GM21367 (cell line): ENCODE data around the gene SOX18.

Source experiments
- ATAC-seq: cut with Tn5 transposase; IDR thresholded peaks from one replicate; pipeline ENCODE4 v1.9.1; 2021; ENCODE audit not compliant: unreplicated experiment

SOX18 gene

DNA sequence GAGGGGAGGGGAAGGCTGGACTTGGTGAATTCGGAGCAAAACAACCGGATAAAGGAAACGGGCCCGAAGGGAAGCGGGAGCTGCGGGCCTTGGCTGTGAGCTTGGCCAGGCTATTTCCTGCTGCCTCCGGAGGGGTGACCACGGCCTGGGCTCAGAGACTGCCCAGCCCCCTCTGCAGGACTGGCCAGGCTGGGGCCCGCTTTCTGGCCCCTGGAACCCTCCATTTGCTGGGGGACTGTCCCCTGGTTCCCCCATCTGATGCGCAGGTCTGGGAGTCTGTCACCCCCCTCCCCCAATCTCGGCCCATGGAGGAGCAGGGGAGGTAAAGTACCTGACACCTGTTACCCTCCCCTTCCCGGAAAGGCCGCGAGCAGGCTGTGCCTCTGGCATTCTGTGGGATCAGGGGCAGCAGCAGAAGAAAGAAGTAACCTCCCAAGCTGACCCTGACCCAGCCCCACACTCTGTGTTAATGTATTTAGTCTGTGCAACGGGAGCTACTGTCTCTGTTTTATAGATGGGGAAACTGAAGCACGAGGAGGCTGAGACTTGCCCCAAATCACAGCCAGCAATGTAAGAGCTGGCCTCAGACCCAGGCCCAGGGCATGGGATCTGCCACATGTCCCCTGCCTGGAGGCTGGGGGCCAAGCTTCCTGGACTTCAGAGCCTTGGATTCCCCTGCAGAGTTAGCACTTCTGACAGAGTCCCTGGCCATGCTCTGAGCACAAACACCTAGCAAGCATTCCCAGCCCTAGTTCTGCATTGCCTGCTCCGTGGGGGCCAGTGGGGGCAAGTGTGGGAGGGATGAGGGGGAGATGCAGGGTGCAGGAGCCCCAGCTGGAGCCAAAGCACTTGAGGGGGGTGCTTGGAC, 9.9 kb downstream of the SOX18 start:
- no peak for ATAC-seq

- ATAC-seq: peak; percentile 37
Measured at GRCh38 chr20:64038565-64039292, 10.7 kb downstream of the SOX18 start.

DNA sequence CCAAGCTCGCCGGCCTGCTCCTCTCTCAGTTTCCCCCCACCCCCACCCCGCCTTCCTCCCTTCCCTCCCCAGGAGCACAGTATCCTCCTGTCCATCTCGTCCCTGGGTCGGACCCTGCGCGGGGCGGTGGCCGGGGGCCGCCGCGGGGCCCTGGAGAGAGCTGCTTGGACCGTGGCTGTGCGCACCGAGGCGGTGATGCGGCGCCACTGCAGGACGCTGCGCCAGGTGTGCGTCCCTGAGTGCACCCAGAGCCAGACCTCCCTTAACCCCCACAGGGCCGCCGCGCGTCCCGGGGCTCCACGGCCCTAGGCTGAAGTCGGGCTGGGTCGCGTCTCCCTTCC, 11.2 kb downstream of the SOX18 start:
- ATAC-seq: peak; percentile 13

DNA sequence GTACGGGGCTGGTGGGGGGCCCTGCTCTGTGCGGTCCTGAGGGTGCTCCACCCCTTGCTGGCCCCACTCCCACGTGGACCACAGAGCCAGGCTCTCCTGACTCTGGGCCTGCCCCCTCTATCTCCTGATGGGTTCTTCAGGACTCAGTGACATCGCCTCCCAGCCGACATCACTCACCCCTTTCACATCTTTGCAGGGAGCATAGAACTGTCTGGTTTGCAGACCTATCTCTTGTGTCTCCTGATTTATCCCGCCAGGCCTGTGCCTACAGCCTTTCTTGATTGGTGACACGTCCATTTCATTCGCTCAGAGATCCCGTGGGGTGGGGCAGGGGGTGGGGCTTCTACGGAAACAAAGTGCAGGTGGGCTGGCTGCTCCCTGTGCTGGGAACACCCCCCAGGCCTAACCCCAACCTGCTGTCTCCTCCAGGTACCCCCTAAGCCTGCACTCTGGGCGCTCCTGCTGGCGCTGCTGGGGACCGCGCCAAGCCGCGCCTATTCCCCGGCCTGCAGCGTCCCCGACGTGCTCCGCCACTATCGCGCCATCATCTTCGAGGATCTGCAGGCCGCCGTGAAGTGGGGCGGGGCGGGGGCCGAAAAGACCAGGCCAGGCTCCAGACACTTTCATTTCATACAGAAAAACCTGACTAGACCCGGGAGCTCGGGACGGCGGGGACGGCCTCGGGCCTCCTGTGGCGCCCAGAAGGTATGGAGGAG, 11.8 kb downstream of the SOX18 start:
- ATAC-seq: no peak

DNA sequence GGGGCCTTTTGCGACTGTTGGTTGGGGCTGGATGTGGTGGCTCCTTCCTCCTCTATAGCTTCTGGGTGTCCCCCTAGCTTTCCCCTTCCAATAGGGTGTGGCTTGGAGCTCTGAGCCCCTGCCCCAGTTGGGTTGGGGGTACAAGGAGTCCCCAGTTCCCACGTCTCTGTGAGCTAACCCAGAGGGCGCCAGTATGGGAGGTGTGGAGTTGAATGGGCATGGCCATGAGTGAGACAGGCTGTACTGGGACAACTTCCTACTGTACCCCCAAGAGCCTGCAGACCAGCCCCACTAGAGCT, 12.3 kb downstream of the SOX18 start:
- no peak for ATAC-seq

GRCh38 chr20:64036346-64037198, 12.9 kb downstream of the SOX18 start:
- ATAC-seq: no peak

DNA sequence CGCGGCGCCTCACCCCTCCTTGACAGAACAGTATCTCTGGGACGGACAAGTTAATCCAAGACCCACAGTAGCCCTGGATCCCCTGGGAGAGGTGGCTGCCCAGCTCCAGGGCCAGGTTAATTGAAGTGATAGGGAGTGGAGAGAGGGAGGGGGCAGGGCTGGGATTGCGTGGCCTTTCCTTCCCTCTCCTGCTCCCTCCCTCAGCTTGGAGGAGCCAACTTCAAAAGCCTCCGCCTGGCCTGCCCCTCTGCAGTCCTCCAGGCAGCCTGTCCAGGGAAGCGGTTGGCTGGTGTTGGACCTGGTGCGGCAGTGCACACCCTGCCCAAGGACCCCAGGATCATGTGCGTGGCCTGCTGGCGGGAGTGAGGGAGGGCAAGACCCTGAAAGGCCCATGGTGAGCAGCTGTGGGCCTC, 13.5 kb downstream of the SOX18 start, which contains the start of gene C20orf204:
C20orf204 (plus strand) TSS at position 250 of the 413 bp plus-strand sequence; CDS start at position 392, 142 bp downstream.
- no peak for ATAC-seq

GRCh38 chr20:64035066-64035932, 14.1 kb downstream of the SOX18 start:
- no peak for ATAC-seq

DNA sequence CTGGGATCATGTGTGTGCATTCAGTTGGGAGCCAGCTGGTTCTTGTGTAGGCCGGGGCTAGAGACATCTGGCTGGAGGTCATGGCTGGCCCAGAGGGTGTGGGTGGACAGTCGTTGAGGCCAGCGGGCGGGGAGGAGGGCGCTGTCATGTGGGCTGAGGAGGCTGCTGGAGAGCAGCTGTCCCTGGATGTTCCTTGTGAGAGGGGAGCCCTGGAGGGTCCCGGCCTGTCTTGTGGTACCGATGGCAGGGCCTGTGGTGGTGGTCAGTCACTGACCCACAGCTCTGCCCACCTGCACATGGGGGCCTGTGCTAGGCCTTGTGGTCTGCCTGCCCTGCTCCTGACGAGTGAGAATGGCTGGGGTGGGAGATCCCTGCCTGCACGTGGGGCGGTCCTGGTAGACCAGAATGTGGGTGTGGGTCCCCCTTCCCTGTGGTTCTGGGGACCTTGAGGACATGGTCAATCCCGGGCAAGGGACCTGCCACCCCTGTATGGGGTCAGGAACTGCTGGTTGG, 15.4 kb downstream of the SOX18 start:
- ATAC-seq: no peak

GRCh38 chr20:64032706-64033624, 16.5 kb downstream of the SOX18 start:
- ATAC-seq: no peak

DNA sequence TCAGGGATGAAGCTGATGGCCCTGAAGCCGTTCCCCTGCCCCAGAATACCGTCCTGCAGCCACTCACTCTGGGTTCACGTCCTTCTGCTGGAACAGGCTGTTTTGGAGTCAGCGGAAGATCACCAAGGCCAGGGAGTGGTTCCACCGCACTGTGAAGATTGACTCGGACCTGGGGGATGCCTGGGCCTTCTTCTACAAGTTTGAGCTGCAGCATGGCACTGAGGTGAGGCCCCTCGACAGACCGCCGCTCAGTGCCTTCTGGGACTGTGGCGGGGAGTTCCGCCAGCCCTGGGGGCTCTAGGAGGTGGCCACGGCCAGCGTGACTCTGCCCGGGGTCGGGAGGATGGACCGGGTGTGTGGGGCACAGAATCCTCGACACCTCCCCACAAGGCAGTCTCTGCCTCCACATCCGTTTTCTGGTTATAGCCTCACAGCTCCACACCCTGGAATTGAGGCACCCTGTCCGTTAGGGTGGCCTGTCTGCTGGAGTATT, 17.6 kb downstream of the SOX18 start:
- no peak for ATAC-seq

DNA sequence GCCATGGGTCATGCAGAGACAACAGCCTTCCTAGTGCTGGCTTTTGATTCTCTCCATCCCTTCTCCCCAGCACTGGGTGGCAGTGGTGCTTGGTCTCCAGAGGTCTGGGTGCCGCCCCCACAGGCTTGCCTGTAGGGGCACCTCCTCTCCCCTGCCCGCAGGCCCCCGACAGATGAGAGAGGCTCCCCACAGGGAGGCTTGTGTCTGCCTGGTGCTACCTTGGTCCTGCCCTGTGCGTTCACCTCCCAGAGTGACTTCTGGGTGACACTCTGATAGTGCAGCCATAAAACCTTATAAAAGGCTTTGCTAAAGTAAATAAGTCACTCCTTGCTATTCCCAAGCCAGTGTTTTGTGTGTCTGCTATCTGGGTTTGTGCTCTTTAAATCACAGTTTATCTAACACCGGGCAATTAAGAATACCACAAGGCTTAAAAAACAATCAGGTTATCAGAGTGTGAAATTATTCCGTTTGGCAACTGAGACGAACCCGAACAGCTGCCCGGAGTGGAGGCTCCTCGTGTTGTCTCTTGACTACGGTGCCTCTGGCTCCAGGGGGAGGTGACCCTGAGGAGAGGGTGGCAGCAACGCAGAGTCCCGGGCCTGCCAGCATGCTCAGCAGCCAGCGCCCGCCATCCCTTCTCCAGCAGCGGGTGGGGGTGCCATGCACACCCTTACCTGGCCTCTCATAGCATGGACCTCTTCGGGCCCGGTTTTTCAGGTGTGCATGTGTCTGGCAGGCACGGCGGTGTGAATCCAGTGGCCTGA, 18.9 kb downstream of the SOX18 start:
- ATAC-seq: no peak

DNA sequence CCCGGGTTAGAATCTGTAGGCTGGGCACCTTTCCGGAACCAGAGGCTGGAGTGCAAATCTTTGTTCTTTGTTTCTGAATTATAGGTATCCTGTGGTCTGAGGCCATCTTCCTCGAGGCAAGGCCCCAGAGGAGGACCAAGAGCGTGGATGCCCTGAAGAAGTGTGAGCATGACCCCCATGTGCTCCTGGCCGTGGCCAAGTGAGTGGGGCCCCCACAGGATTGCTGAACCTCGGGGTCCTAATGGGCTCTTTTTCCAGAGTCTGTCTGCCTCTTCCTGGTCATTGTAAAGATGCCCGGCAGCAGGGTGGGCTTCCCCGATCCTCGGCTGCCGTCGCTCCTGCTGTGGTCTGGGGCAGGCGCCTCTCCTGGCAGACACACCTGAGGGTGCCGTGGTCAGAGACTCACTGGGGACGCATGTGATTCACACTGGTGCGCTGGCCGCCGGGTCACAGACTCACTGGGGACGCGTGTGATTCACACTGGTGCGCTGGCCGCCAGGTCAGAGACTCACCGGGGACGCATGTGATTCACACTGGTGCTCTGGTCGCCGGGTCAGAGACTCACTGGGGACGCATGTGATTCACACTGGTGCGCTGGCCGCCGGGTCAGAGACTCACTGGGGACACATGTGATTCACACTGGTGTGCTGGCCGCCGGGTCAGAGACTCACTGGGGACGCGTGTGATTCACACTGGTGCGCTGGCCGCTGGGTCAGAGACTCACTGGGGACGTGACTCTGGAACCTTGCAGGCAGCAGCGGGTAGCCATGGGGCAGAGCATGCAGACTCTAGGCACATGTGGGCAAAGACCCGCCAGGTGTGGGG, 19.9 kb downstream of the SOX18 start:
- no peak for ATAC-seq

DNA sequence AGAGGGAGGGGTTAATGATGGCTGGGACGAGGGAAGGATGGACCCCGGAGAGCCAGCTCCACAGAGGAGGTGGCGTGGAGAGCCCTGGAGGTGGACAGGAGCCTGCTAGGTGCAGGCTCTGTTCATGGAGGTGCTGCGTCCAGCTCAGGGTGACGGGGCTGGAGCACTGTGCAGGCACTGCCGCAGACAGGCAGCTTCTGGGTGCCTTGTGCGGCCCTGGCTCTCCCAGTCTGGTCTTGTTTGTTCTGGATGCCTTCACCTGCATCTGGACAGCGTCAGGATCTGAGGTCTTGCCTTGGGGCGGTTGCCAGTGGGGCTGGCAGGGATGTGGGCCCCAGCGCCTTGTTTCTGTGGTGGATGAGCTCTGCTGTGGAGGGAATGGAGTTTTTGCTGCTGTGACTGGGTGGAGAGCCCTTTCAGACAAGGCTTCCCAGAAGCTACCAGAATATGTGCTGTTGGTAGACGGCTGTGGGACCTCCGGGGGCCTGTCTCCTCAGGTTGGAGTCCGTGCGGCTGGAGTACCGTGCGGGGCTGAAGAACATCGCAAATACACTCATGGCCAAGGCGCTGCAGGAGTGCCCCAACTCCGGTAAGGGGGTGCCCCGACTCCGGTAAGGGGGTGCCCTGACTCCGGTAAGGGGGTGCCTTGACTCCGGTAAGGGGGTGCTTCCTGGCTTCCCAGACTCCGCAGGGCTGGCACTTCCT, 21.3 kb downstream of the SOX18 start:
- no peak for ATAC-seq

DNA sequence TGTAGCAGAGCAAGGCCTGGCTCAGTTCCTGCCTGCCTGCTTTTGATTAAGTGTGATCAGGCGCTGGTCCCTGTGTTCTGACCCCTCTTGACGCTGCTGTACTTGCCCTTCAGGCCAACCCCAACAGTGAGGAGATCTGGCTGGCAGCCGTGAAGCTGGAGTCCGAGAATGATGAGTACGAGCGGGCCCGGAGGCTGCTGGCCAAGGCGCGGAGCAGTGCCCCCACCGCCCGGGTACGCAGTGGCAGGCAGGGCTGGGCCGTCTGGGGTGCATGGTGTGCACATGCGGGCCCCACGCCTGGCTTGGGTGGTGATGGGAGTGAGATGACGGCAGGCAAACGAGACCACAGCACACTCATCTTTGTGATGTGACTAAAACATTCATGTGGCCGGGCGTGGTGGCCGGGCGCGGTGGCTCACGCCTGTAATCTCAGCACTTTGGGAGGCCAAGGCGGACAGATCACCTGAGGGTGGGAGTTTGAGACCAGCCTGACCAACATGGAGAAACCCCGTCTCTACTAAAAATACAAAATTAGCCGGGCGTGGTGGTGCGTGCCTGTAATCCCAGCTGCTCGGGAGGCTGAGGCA, 23.5 kb downstream of the SOX18 start:
- no peak for ATAC-seq
